Measurements from ENCODE around the gene DGKE.
A peak's percentile ranks its signal among the peaks of the same experiment; 100 is the strongest.

Gene DGKE
- total RNA-seq: 72.4 reads per million, percentile 76 among the genes with 10 or more reads in this experiment

- peak; percentile 98 for DNase-seq
Measured at GRCh38 chr17:56833809-56834379, at the start of gene DGKE, which contains the start of gene C17orf67. Gene DGKE (plus strand): TSS chr17:56834151. CDS start chr17:56834796, 645 bp downstream. Gene C17orf67 (minus strand): TSS chr17:56833920. CDS start chr17:56815810, 18,110 bp downstream.

GRCh38 chr17:56785405-56785804 lies 48.5 kb upstream of the DGKE start:
- DNase-seq: no peak

DNA sequence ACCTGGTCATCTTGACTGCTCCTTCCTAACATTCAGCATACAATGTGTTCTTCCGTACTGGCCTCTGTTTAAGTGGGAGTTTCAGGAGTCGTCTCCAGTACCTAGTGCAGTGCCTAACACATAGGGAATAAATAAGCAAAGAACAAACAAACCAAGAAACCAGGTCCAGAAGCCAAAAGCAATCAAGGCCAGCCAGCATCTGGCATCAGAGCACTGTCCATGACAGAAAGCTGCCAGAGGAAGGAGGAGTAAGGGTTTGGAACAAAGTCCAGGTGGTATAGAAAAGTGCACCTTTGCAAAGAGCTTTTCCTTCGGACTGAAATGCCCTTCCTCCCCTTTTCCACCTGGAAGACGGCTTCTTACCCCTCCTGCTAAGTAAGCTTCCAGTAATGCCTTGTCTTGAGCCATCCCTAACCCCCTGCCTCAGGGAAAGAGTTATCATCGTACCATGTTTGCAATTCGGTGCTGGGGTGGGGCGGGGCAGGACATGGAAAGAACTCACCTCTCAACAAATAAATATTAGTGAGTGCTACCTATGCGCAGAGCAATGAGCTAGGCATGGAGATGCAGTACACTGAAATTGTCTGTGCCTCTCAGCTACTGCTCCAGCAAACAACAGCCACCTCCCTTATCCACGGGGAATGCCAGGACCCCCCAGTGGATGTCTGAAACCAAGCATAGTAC lies 47.8 kb upstream of the DGKE start:
- no peak for DNase-seq

GRCh38 chr17:56786989-56787482 lies 46.9 kb upstream of the DGKE start:
- DNase-seq: no peak

- DNase-seq: no peak
Measured at GRCh38 chr17:56792267-56792666, 41.7 kb upstream of the DGKE start.

- DNase-seq: no peak
Measured at GRCh38 chr17:56793531-56793930, 40.4 kb upstream of the DGKE start.

DNA sequence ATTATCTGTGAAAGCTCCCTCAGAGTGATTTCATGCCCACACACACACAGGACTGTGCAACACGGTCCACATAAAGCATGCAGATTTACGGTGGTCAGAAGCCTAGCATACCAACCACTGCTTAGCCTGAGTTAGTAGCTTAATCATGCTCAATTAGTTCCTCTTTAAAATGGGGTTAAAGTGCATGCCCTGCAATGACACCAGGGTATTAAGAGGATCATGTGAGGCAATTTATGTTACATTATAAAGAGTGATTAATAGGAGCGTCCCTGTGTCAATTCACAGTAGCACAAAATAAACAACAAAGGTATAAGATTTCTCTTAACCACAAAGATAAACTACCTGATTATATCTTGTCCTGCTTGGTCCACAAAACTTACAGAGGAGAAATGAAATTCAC lies 40.0 kb upstream of the DGKE start:
- no peak for DNase-seq

- no peak for DNase-seq
Measured at GRCh38 chr17:56795221-56795865, 38.6 kb upstream of the DGKE start.

GRCh38 chr17:56796536-56796935 lies 37.4 kb upstream of the DGKE start:
- no peak for DNase-seq

GRCh38 chr17:56798916-56799315 lies 35.0 kb upstream of the DGKE start:
- no peak for DNase-seq

DNA sequence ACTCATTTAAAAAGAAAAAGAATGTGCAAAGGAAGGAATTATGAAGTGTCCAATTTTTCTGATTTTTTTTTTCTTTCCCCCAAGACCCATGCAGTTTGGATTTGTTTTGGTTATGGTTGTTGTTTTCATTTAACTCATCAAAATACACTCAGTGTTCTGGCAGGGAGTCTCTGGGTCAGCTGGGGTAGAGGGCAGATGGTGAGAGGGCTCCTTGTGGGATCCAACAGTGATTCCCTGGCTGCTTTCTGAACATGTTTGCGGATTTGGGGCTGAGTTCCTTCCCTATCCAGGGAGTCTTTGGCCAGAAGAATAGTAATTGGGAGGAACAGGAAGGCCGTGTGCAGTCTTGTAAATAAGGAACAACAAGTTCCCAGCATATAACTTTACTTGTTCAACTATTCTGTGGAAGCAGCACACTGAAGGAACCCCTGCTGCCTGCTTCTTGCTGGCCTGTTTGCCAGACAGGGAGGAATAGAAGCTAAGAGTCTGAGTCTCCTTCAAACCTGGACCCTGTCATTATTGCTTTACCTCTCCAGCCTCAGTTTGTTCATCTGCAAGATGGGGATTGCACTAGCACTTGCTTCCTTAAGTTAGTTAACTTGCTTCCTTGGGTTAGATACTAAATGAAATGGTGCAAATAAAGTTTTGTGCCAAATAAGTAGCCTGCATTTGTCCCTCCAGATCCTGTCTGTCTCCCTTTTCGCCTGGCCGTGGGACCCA lies 32.3 kb upstream of the DGKE start:
- DNase-seq: no peak

- DNase-seq: no peak
Measured at GRCh38 chr17:56803071-56803470, 30.9 kb upstream of the DGKE start.

DNA sequence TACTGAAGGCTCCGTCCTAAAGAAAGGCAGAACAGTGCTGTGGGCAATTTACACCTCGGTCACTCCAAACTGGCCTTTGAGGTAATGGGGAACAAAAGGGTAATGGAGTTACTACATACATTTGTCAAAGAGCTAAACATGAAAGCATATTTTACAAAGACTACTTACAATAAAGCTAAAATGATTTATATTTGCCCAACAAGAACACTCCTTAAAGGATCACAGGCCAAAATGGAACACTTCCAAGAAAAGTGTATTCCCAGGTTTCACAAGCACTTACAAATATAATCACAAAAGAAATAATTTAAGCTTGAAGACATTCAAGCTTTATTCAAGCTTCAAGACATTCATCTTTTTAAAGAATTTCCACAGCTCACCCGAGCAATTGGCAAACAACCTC lies 29.5 kb upstream of the DGKE start:
- no peak for DNase-seq

DNA sequence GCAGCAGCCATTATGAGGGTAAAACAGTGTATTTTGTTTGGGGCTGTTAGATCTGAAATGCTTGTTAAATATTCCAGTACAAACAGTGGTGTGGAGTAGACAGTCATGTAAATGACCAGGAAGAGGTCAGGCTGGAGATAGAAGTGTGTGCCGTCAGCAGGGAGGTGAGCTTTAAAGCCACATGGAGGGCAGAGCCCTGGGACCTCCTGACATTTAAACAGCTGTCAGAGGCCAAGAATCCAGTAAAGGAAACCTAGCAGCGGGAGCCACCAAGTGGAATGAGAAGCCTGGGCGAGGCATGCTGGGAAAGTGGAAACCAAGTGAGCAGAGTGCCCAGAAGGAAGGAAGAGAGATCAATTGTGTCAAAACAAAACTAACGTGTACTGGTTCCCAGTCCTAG lies 27.0 kb upstream of the DGKE start:
- DNase-seq: no peak

DNA sequence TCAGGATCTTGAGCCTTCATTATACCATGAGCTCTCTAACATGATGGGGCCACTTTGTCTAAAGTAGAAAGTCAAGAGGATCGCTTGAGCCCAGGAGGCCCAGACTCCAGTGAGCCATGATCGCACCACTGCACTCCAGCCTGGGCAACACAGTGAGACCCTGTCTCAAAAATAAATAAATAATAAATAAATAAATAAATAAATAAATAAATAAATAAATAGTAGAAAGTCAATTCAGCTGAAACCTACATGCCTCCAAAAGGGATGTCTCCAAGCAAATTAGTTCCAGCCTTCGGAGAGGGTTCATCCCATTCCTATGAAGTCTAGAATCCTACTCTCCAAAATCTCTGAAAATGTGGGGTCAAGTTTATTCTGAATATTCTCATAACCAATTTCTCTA lies 26.2 kb upstream of the DGKE start:
- DNase-seq: no peak

- DNase-seq: no peak
Measured at GRCh38 chr17:56808503-56808902, 25.4 kb upstream of the DGKE start.

DNA sequence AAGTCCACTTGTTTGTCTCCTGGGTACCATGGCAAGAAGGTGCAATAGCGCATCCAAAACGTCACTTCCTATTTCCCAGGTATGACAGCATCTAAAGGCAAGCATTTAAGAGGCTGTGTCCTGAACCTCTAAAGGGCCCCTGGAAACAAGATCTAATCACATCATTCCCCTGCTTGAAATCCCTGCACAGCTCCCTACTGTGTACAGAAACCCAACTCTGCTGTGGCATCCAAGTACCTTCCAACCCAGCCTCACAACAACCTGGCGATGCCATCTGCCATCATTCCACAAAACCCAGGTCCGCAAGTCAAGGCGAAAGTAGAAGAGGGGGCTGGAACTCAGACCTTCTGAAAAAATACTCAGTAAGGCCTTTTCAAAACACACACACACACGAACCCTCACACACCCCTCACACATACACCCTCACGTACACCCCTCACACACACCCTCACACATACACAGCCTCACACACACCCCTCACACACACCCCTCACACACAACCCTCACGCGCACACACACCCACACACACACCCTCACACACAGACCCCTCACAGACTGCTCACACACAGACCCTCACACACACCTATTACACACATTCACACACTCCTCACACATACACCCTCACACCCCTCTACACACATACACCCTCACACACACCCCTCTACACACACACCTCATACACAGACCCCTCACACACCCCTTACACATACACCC lies 24.7 kb upstream of the DGKE start:
- no peak for DNase-seq

DNA sequence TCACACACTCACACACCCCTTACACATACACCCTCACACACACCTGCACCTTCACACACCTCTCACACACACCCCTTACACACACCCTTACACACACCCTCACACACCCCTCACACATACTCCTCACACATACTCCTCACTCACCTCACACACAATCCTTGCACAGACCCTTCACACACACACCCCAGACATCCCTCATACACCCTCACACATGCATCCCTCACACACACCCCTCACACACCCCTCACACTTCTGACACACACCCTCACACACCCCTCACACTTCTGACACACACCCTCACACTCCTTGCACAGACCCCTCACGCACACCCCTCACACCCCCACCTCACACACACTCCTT lies 24.2 kb upstream of the DGKE start:
- no peak for DNase-seq

- DNase-seq: no peak
Measured at GRCh38 chr17:56810343-56810742, 23.6 kb upstream of the DGKE start.

DNA sequence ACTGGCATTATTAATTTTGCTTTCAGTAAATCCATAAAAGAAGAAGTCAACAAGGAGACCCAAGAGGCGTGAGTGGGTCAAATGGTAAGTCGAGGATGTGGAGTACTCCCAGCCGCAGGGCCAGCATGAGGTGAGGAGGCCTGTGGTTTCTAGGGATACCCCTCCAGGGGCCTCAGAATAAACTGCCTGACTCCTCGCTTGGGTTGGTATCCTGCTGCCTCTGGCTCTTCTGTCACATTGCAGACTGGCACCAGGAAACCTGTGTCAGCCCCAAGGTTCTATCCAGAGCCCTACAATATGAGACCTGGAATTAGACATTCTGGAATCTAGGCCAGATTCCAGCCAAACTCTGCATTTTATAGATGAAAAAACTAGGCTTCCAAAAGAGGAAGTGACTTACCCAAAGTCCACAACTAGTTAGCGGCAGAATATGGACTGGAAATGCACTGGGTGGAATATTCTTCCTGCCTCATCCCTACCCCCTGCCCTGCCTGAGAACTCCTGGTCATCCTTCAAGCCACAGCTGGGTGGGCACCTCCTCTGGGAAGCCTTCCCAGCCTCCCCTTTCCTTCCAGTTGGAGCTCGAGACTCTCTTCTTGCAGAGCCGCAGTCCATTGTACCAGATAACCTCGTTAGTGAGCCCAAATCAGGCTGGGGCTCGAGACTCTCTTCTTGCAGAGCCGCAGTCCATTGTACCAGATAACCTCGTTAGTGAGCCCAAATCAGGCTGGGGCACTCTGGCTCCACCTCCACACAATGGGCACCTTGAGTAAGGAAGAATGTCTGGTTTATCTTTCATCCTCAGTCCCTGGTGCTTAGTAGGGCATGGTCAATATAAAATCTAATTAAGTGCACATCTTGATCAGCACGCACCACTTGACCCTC lies 22.8 kb upstream of the DGKE start:
- no peak for DNase-seq

- DNase-seq: no peak
Measured at GRCh38 chr17:56812901-56813388, 21.0 kb upstream of the DGKE start.
